RWPE1 (cell line): ENCODE data around the gene HES1.
"Not testable (repeated sequence)": the region's sequence is repeated elsewhere in the genome, so short reads cannot be mapped to it uniquely, and the experiment has no call there.

Source experiments
- CTCF ChIA-PET: fragments of 350-600 bp; sonication (Branson Sonifier 250); formaldehyde crosslinking; extraction: SDS; loops from one replicate; lab custom pipeline; 2021; lab: Yijun Ruan, JAX
- POLR2A ChIA-PET: fragments of 400-600 bp; formaldehyde crosslinking; extraction: SDS; loops from one replicate; lab custom pipeline; 2020; ENCODE audit warnings: antibody characterized with exemption; ENCODE audit not compliant: low non-redundant PET; lab: Yijun Ruan, JAX
- DNase-seq: peaks from one replicate; pipeline ENCODE4 v3.0.0; 2012; ENCODE audit warnings: low spot score
- H3K27ac ChIP-seq: fragments of 450-650 bp; 2 replicates; pipeline ENCODE4 v1.5.1; 2017
- CTCF ChIP-seq: fragments of 450-650 bp; conservative IDR thresholded peaks from 2 replicates; pipeline ENCODE4 v1.5.1; 2017; ENCODE audit warnings: low read depth, mild to moderate bottlenecking

The HES1 gene

DNA sequence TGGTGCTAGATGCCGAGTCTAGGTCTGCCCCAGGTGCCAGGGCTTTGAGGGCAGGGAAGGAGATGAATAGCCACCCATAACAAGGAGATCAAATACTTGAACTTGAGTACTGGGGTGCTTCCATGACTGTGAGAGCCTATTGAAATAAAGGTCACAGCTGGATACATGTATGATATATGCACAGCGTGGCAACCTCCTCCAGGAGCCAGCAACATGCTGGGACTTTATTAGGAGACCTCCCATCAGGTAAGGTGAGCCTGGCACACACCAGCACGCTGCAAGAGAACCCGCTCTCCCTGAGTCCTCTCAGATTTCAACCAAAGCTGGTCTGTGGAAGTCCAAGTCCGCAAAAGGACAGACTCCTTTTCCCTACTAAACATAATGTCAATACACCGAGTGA is 10.5 kb upstream of the HES1 start:
- POLR2A ChIA-PET, result no interaction called here
- CTCF ChIA-PET, result no interaction called here
- no peak for DNase-seq
- H3K27ac ChIP-seq, result no peak overlapping the region
- no peak for TF ChIP-seq CTCF

DNA sequence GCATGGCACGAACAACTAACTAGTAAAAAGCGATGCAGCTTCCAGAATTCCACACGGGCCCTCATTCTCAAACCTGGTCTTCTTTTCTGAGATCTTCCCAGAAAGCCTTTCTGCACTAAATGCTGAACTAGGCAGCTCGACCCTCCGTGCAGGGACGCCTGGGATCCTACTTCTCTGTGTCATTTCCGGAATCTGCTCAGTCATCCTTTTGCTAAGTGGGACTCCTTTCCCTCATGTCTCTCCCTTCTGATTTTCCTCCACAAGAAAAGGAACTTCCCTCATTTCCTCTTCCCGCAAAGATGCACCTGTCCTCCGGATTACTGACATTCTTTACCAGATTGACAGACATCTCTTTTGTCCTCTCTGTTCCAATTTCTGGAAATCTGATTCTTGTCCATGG is 9.2 kb upstream of the HES1 start:
- no peak for TF ChIP-seq CTCF
- POLR2A ChIA-PET, result no interaction called here
- no peak overlapping the region for H3K27ac ChIP-seq
- CTCF ChIA-PET, result no interaction called here
- no peak for DNase-seq

- DNase-seq, result no peak
- no peak overlapping the region for H3K27ac ChIP-seq
- ChIA-PET CTCF (interaction anchor here (1.0 kb wide), 1 partner anchor 347 kb away, joined by 3 read pairs; no protein-coding TSS in a partner anchor), POLR2A (no interaction called here)
- no peak for TF ChIP-seq CTCF
Measured at GRCh38 chr3:194128202-194128918, 7.6 kb upstream of the HES1 start.

- CTCF ChIA-PET, result interaction anchor here (0.9 to 1.0 kb wide), 2 partner anchors 12 to 348 kb away, joined by 3 to 4 read pairs; no protein-coding TSS in a partner anchor
- H3K27ac ChIP-seq, DNase-seq, POLR2A ChIA-PET: not testable (repeated sequence)
Measured at GRCh38 chr3:194128919-194129295, 7.0 kb upstream of the HES1 start.

DNA sequence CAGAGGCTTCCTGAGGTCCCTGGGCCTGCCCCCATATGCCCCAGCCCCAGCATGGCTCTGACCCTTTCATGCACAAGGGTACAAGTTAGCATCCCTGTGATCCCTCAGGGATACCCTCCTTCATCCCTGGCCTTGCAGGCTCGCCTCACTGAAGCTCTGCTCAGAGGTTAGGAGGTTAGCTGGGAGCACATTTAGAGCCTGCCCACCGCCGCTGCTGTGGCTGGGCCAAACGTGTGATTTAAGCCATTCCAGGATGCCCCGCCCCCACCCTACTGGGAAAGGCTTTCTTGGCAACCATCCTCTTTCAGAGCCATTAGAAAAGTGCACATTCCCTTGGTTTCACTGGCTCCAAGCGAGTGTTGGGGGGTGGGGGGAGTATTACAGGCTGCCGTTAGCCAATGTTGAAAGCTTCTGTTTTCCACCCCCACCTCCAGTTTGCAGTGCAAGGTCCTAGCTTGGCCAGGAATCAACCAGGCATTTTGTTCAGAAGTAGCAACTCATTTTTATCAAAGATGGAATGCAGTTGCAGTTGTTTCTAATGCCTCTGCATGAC is 6.3 kb upstream of the HES1 start:
- TF ChIP-seq CTCF, result no peak
- ChIA-PET POLR2A (no interaction called here), CTCF (interaction anchor here (0.5 to 0.9 kb wide), 2 partner anchors 12 to 459 kb away, joined by 3 to 4 read pairs; no protein-coding TSS in a partner anchor)
- no peak overlapping the region for H3K27ac ChIP-seq
- DNase-seq, result no peak

DNA sequence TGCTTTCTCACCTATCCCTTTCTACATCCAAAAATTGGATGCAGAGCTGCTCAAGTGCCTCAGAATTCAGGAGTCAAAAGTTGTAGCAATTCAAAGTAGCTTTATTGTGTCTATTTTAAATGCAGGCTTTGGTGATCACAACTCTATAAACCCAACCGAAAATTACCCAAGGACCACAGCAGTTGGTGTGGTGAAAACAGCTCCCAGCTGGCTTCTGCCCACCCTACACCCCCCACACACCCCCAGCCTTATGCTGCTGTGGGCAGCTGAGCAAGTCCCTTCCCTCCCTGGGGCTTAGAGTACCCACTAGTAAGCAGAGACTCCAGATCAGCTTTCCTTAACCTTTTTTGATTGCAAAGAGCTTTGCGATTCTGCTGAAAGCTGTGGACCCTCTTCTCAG is 5.8 kb upstream of the HES1 start:
- no peak for TF ChIP-seq CTCF
- no peak for DNase-seq
- ChIA-PET POLR2A (no interaction called here), CTCF (interaction anchor here (0.5 to 1.3 kb wide), 4 partner anchors 186 to 458 kb away, joined by 3 to 4 read pairs (median 3); no protein-coding TSS in a partner anchor)
- no peak overlapping the region for H3K27ac ChIP-seq
